Skeletal muscle tissue (tissue), 4 donors: ENCODE data around the gene SMARCAL1. TPM values are rescaled to one million over a fixed set of nuclear protein-coding genes. Genes with fewer than 3 reads are reported as not detected.

Source experiments
- H3K27ac ChIP-seq: one replicate; pipeline ENCODE4 v1.7.0; 2013; ENCODE audit warnings: mild to moderate bottlenecking, low read depth, low read length, inconsistent platforms
- H3K27me3 ChIP-seq, 3 donors: one replicate each; pipeline ENCODE4 v1.7.0; 2013; ENCODE audit warnings: low read length in 3 of 3; ENCODE audit not compliant: control insufficient read depth in 3 of 3, insufficient read depth in 3 of 3
- H3K36me3 ChIP-seq, 3 donors: one replicate each; pipeline ENCODE4 v1.7.0; 2013; ENCODE audit warnings: low read length in 3 of 3; ENCODE audit not compliant: control insufficient read depth in 3 of 3, insufficient read depth in 3 of 3
- H3K4me1 ChIP-seq, 3 donors: one replicate each; pipeline ENCODE4 v1.7.0; 2013; ENCODE audit warnings: low read length in 3 of 3, mild to moderate bottlenecking in 3 of 3; ENCODE audit not compliant: control insufficient read depth in 3 of 3, insufficient read depth in 3 of 3
- H3K4me3 ChIP-seq, 3 donors: one replicate each; pipeline ENCODE4 v1.7.0; 2013; ENCODE audit warnings: low read length in 3 of 3
- H3K9ac ChIP-seq, 3 donors: one replicate each; pipeline ENCODE4 v1.7.0; 2013; ENCODE audit warnings: low read length in 3 of 3, mild to moderate bottlenecking in 3 of 3, moderate library complexity in 2 of 3, low read depth in 1 of 3
- H3K9me3 ChIP-seq, 3 donors: one replicate each; pipeline ENCODE4 v1.7.0; 2013; ENCODE audit warnings: low read length in 3 of 3; ENCODE audit not compliant: control insufficient read depth in 3 of 3
- total RNA-seq: library from RNA; depleted of rRNA; stranded (reverse); fragments of >200 nt; gene quantifications from one replicate; pipeline ENCODE4 v1.2.3, GENCODE V29; 2014
- donor health status: Osteomylitis.

The SMARCAL1 gene
- total RNA-seq, 1 donor from 2014 or later: 13.0 TPM

- Histone ChIP-seq H3K4me3 (no peak overlapping the region), H3K4me1 (no peaks in the 10 kb centered on the region), H3K36me3 (no peaks in the 10 kb centered on the region), H3K27me3 (peaks cover 0 to 12% (median 3%) of the 10 kb centered on the region in 3 donors), H3K27ac (no peak overlapping the region), H3K9me3 (no peaks in the 10 kb centered on the region), H3K9ac (no peak overlapping the region)
Measured at GRCh38 chr2:216392018-216392562, 20.2 kb upstream of the SMARCAL1 start.

DNA sequence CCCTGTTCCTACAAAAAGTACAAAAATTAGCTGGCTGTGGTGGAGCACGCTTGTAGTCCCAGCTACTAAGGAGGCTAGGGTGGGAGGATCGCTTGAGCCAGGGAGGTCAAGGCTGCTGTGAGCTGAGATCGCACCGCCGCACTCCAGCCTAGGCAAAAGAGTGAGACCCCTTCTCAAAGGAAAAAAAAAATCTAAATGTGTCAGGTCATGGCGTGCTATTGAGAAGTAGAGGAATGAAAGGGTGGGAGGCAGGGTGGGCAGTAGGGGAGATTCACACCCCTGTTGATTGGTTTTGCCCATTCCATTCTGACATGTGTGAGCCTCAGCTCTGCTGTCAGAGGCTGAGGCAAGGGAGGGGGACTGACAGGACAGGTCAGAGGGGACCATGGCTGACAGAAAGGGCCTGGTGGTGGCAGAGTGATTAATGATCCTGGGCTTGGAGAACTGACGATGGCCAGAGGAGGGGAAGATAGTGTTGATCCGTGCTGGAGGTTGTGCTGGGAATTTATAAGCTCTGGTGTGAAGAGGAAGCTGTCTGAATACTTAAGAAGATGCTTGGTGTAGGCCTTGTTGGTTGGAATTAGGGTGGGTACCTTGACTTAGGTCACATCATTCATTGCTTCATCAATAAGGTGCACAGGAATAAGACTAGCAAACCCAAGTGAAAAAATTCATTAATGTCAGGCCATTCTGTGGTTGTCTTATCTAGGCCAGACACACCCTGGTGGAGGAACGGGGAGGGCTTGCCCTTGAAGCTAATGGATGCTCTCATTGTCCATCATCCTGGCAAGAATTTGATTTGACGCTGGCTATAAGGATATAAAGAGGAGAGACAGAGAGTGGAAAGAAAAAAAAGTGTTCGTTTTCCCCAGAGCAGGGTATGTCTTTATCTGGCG, 19.1 kb upstream of the SMARCAL1 start:
- H3K27me3 ChIP-seq: peaks cover 0 to 12% (median 3%) of the 10 kb centered on the region in 3 donors
- no peak overlapping the region for H3K27ac ChIP-seq
- H3K4me1 ChIP-seq: no peaks in the 10 kb centered on the region
- no peak overlapping the region for H3K9ac ChIP-seq
- no peaks in the 10 kb centered on the region for H3K9me3 ChIP-seq
- no peak overlapping the region for H3K4me3 ChIP-seq
- no peaks in the 10 kb centered on the region for H3K36me3 ChIP-seq

- no peaks in the 10 kb centered on the region for H3K4me1 ChIP-seq
- no peak overlapping the region for H3K9ac ChIP-seq
- H3K9me3 ChIP-seq: no peaks in the 10 kb centered on the region
- H3K36me3 ChIP-seq: no peaks in the 10 kb centered on the region
- H3K27me3 ChIP-seq: peaks cover 0 to 12% (median 3%) of the 10 kb centered on the region in 3 donors
- H3K27ac ChIP-seq: no peak overlapping the region
- H3K4me3 ChIP-seq: no peak overlapping the region
Measured at GRCh38 chr2:216394881-216395280, 17.4 kb upstream of the SMARCAL1 start.

- no peak overlapping the region for H3K27ac ChIP-seq
- peaks cover 0 to 2% (median 0%) of the 10 kb centered on the region in 3 donors for H3K27me3 ChIP-seq
- H3K4me3 ChIP-seq: no peak overlapping the region
- H3K4me1 ChIP-seq: no peaks in the 10 kb centered on the region
- no peaks in the 10 kb centered on the region for H3K36me3 ChIP-seq
- H3K9ac ChIP-seq: no peak overlapping the region
- H3K9me3 ChIP-seq: peaks cover 0 to 4% (median 0%) of the 10 kb centered on the region in 3 donors
Measured at GRCh38 chr2:216399621-216400020, 12.7 kb upstream of the SMARCAL1 start.

DNA sequence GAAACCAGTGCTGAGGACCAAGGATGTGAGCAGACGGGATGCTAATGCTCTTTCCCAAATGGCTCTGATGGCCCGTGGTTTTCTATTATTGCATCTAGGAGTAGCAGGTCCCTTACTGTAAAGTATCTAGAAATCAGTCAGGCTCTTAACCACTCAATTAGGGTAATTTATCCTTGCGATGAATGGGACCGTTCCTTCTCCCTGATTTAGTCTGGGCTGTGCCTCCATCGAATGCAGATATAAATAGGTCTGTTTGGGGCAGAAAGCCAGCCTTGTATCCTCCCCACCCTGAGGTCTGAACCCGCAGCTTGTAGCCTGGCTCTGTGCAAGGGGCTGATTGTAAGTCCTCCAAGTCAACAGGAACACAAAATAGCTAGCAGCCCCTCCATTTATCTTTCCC, 9.5 kb upstream of the SMARCAL1 start:
- H3K36me3 ChIP-seq: no peaks in the 10 kb centered on the region
- peaks cover 0 to 4% (median 0%) of the 10 kb centered on the region in 3 donors for H3K9me3 ChIP-seq
- H3K9ac ChIP-seq: no peak overlapping the region

DNA sequence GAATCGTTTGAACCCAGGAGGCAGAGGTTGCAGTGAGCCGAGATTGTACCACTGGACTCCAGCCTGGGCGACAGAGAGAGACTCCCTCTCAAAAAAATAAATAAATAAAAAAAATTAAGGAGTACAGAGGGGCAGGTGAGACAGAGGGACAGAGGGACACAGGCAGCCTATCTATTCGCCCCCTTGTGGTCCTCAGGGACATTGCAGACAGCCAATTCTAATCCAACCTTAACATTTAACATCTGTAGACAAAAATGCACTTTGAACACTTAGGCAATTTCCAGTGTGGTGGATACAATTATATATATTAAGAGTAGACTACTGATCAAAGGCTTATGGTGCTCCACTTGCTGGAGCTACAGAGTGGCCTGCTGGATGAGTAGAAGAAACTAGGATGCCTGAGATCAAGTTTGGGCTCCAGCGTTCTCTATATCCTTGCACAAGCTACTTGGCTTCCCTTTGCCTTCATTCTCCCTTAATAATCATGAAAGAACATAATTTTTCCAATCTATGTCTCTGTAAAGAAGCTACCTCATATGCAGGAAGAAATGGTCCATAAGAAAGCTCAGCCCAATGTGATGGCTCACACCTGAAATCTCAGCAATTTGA, 8.2 kb upstream of the SMARCAL1 start:
- H3K36me3 ChIP-seq: no peaks in the 10 kb centered on the region
- peaks cover 4 to 13% (median 5%) of the 10 kb centered on the region in 3 donors for H3K27me3 ChIP-seq
- H3K9ac ChIP-seq: no peak overlapping the region
- no peaks in the 10 kb centered on the region for H3K4me1 ChIP-seq
- peaks cover 0 to 4% (median 0%) of the 10 kb centered on the region in 3 donors for H3K9me3 ChIP-seq
- H3K4me3 ChIP-seq: no peak overlapping the region
- H3K27ac ChIP-seq: no peak overlapping the region

More for the DNA sequence above, 9.5 kb upstream of the SMARCAL1 start:
- Histone ChIP-seq H3K27ac (no peak overlapping the region), H3K4me3 (no peak overlapping the region), H3K4me1 (no peaks in the 10 kb centered on the region), H3K27me3 (peaks cover 4 to 13% (median 5%) of the 10 kb centered on the region in 3 donors)

DNA sequence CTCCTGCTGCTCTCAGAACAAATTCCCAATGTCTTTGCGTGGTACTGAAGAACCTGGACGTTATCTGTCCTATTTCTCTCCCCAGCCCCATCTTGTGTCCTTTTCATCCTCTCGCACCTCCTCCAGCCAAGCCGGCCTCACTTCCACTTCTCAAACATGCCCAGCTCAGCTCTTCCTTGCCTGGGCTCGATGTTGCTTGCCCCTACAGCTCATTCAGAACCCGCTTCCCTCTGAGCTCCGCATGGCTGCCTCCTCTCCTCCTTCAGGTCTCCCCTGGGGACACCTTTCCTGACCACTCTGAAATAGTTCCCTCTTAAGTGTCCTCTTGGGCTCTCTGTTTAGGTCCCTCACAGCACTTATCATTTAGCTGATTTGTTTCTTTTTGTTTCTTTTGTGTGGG, 6.7 kb upstream of the SMARCAL1 start:
- H3K27ac ChIP-seq: no peak overlapping the region
- no peak overlapping the region for H3K4me3 ChIP-seq
- H3K36me3 ChIP-seq: no peaks in the 10 kb centered on the region
- H3K9me3 ChIP-seq: peaks cover 0 to 4% (median 0%) of the 10 kb centered on the region in 3 donors
- peaks cover 4 to 13% (median 5%) of the 10 kb centered on the region in 3 donors for H3K27me3 ChIP-seq
- no peak overlapping the region for H3K9ac ChIP-seq
- H3K4me1 ChIP-seq: no peaks in the 10 kb centered on the region

- Histone ChIP-seq H3K27ac (no peak overlapping the region), H3K36me3 (no peaks in the 10 kb centered on the region), H3K4me3 (no peak overlapping the region)
Measured at GRCh38 chr2:216406826-216407225, 5.5 kb upstream of the SMARCAL1 start.

GRCh38 chr2:216408426-216409290, 3.6 kb upstream of the SMARCAL1 start:
- no peaks in the 10 kb centered on the region for H3K36me3 ChIP-seq
- no peak overlapping the region for H3K27ac ChIP-seq
- H3K27me3 ChIP-seq: peaks cover 4 to 13% (median 5%) of the 10 kb centered on the region in 3 donors
- H3K4me1 ChIP-seq: peaks cover 3 to 4% (median 3%) of the 10 kb centered on the region in 3 donors
- H3K9me3 ChIP-seq: no peaks in the 10 kb centered on the region
- H3K9ac ChIP-seq: no peak overlapping the region
- H3K4me3 ChIP-seq: no peak overlapping the region

More at GRCh38 chr2:216406826-216407225, 5.5 kb upstream of the SMARCAL1 start:
- Histone ChIP-seq H3K9ac (no peak overlapping the region), H3K27me3 (peaks cover 4 to 13% (median 5%) of the 10 kb centered on the region in 3 donors), H3K4me1 (no peaks in the 10 kb centered on the region), H3K9me3 (no peaks in the 10 kb centered on the region)
